H1 (cell line): ENCODE results near the gene SMARCC1. TPM values are rescaled to one million over a fixed set of nuclear protein-coding genes. Genes with fewer than 3 reads are reported as not detected.

ENCODE experiments used
- CTCF ChIA-PET: fragments of 300-600 bp; sonication (Branson Sonifier 250); formaldehyde crosslinking; loops from one replicate; lab custom pipeline; 2021; ENCODE audit not compliant: partially characterized antibody; lab: Charles Lee
- POLR2A ChIA-PET: fragments of 300-600 bp; sonication (Branson Sonifier 250); formaldehyde crosslinking; loops from one replicate; lab custom pipeline; 2021; ENCODE audit warnings: inconsistent platforms; ENCODE audit not compliant: partially characterized antibody; lab: Charles Lee
- DNase-seq, 2 experiments: peaks; one replicate each; pipeline versions ENCODE4 v3.0.0 to v3.0.0-alpha.2; 2010 to 2022; ENCODE audit warnings: low spot score in 2 of 2, low read depth in 1 of 2, mixed read lengths in 1 of 2
- FAIRE-seq: peaks from 2 replicates; lab custom pipeline; 2011; peaks lifted over from hg19 to GRCh38; lab: Jason Lieb, UNC
- H2AFZ ChIP-seq: 2 replicates; pipeline ENCODE4 v1.8.1; 2012; ENCODE audit warnings: low read length, inconsistent platforms
- H2AK5ac ChIP-seq: 2 replicates; pipeline ENCODE4 v1.6.1; 2013; ENCODE audit warnings: low read depth, low read length
- H2BK120ac ChIP-seq: replicated peaks from 2 replicates; pipeline ENCODE3; 2013; ENCODE audit warnings: low read depth, low read length, inconsistent platforms
- H2BK12ac ChIP-seq: 2 replicates; pipeline ENCODE4 v1.6.1; 2013; ENCODE audit warnings: low read depth, low read length
- H2BK15ac ChIP-seq: 2 replicates; pipeline ENCODE4 v1.6.1; 2013; ENCODE audit warnings: low read length
- H2BK20ac ChIP-seq: 2 replicates; pipeline ENCODE4 v1.6.1; 2013; ENCODE audit warnings: low read length
- H2BK5ac ChIP-seq: 2 replicates; pipeline ENCODE4 v1.6.1; 2013; ENCODE audit warnings: low read depth, low read length
- H3K14ac ChIP-seq: 2 replicates; pipeline ENCODE4 v1.6.1; 2013; ENCODE audit warnings: inconsistent platforms; ENCODE audit not compliant: insufficient read length
- H3K18ac ChIP-seq: 2 replicates; pipeline ENCODE4 v1.6.1; 2013; ENCODE audit warnings: low read length; ENCODE audit errors: extremely low read depth
- H3K23ac ChIP-seq: 2 replicates; pipeline ENCODE4 v1.6.1; 2013; ENCODE audit warnings: inconsistent platforms; ENCODE audit not compliant: insufficient read length
- H3K23me2 ChIP-seq: 2 replicates; pipeline ENCODE4 v1.6.1; 2013; ENCODE audit warnings: low read depth, low read length
- H3K27ac ChIP-seq: 2 replicates; pipeline ENCODE4 v1.6.1; 2011; ENCODE audit warnings: low read depth, low read length, inconsistent platforms
- H3K27me3 ChIP-seq, 4 experiments: replicated peaks in 1 of 4; 1 replicate in 1 of 4; 2 replicates in 3 of 4; pipeline versions ENCODE4 v1.6.1 to v1.8.1; 2011 to 2013; ENCODE audit warnings: low read length in 3 of 4, mild to moderate bottlenecking in 3 of 4, inconsistent platforms in 2 of 4, mixed read lengths in 2 of 4, moderate library complexity in 1 of 4; ENCODE audit not compliant: control insufficient read depth in 3 of 4, insufficient read depth in 3 of 4; ENCODE audit errors: extremely low read depth in 1 of 4
- H3K36me3 ChIP-seq, 4 experiments: 2 replicates each; pipeline versions ENCODE4 v1.6.1 to v1.8.1; 2011 to 2013; ENCODE audit warnings: mild to moderate bottlenecking in 4 of 4, low read length in 3 of 4, moderate library complexity in 2 of 4, control low read depth in 1 of 4, inconsistent platforms in 1 of 4; ENCODE audit not compliant: insufficient read depth in 4 of 4, control insufficient read depth in 2 of 4
- H3K4ac ChIP-seq: replicated peaks from 2 replicates; pipeline ENCODE3; 2013; ENCODE audit warnings: low read length, low read depth, mixed read lengths, inconsistent platforms; ENCODE audit not compliant: insufficient read length
- H3K4me1 ChIP-seq, 4 experiments: replicated peaks in 1 of 4; 1 replicate in 1 of 4; 2 replicates in 3 of 4; pipeline versions ENCODE4 v1.6.1 to v1.8.1; 2011 to 2013; ENCODE audit warnings: low read length in 3 of 4, inconsistent platforms in 2 of 4, mixed read lengths in 1 of 4; ENCODE audit not compliant: insufficient read depth in 4 of 4, control insufficient read depth in 3 of 4
- H3K4me2 ChIP-seq, 2 experiments: 2 replicates each; pipeline versions ENCODE4 v1.6.1 to v1.8.1; 2011 to 2013; ENCODE audit warnings: low read depth in 2 of 2, low read length in 2 of 2, control low read depth in 1 of 2, inconsistent platforms in 1 of 2, mild to moderate bottlenecking in 1 of 2; ENCODE audit not compliant: insufficient read depth in 1 of 2
- H3K4me3 ChIP-seq, 4 experiments: fragments of 200-600, 300-600 bp in 1 of 4; sonication (generic), shearing (Covaris generic), sonication (Bioruptor Twin) in 1 of 4; 2 replicates each; pipeline versions ENCODE4 v1.5.1 to v1.8.1; 2011 to 2016; ENCODE audit warnings: low read length in 4 of 4, low read depth in 3 of 4, control low read depth in 2 of 4, inconsistent platforms in 2 of 4, mild to moderate bottlenecking in 2 of 4, mixed read lengths in 1 of 4, moderate library complexity in 1 of 4; ENCODE audit not compliant: insufficient read depth in 2 of 4; ENCODE audit errors: extremely low read depth in 1 of 4
- H3K56ac ChIP-seq: replicated peaks from 2 replicates; pipeline ENCODE3; 2013; ENCODE audit warnings: low read depth, mild to moderate bottlenecking, mixed read lengths, low read length, inconsistent platforms; ENCODE audit not compliant: insufficient read length
- H3K79me1 ChIP-seq: 2 replicates; pipeline ENCODE4 v1.6.1; 2013; ENCODE audit warnings: low read depth, low read length, control low read depth
- H3K79me2 ChIP-seq, 2 experiments: 2 replicates each; pipeline versions ENCODE4 v1.6.1 to v1.8.1; 2012 to 2013; ENCODE audit warnings: low read length in 2 of 2, mild to moderate bottlenecking in 2 of 2, inconsistent platforms in 1 of 2; ENCODE audit not compliant: insufficient read depth in 2 of 2, control insufficient read depth in 1 of 2
- H3K9ac ChIP-seq, 4 experiments: replicated peaks in 1 of 4; 1 replicate in 1 of 4; 2 replicates in 3 of 4; pipeline versions ENCODE4 v1.6.1 to v1.8.1; 2011 to 2013; ENCODE audit warnings: low read depth in 3 of 4, low read length in 3 of 4, control low read depth in 2 of 4, mild to moderate bottlenecking in 2 of 4, moderate library complexity in 2 of 4, inconsistent platforms in 1 of 4; ENCODE audit errors: extremely low read depth in 1 of 4
- H3K9me3 ChIP-seq, 2 experiments: 2 replicates each; pipeline versions ENCODE4 v1.6.1 to v1.8.1; 2012 to 2013; ENCODE audit warnings: mild to moderate bottlenecking in 2 of 2, moderate library complexity in 2 of 2, control low read depth in 1 of 2, inconsistent platforms in 1 of 2, low read depth in 1 of 2, low read length in 1 of 2, mixed read lengths in 1 of 2; ENCODE audit not compliant: insufficient read depth in 2 of 2
- H4K20me1 ChIP-seq, 2 experiments: replicated peaks in 1 of 2; 2 replicates each; pipeline versions ENCODE3 to v1.8.1; 2011 to 2013; ENCODE audit warnings: inconsistent platforms in 2 of 2, low read length in 2 of 2, mild to moderate bottlenecking in 1 of 2; ENCODE audit not compliant: insufficient read depth in 2 of 2, control insufficient read depth in 1 of 2
- H4K5ac ChIP-seq: 2 replicates; pipeline ENCODE4 v1.6.1; 2013; ENCODE audit warnings: low read length, low read depth, mixed read lengths, inconsistent platforms; ENCODE audit not compliant: insufficient read length
- H4K8ac ChIP-seq: 2 replicates; pipeline ENCODE4 v1.8.0; 2013; ENCODE audit warnings: mild to moderate bottlenecking, moderate library complexity, low read length, inconsistent platforms; ENCODE audit not compliant: insufficient read depth; ENCODE audit errors: extremely low read depth
- H4K91ac ChIP-seq: replicated peaks from 2 replicates; pipeline ENCODE3; 2013; ENCODE audit warnings: low read length, mixed read lengths, inconsistent platforms; ENCODE audit not compliant: insufficient read length
- BCL11A ChIP-seq, 2 experiments: IDR thresholded peaks; one replicate each; pipeline ENCODE4 v1.6.1; 2011; ENCODE audit warnings: low read depth in 2 of 2, low read length in 2 of 2, mild to moderate bottlenecking in 2 of 2
- BRCA1 ChIP-seq: IDR thresholded peaks from 2 replicates; pipeline ENCODE4 v1.6.1; 2012; ENCODE audit warnings: low read depth, low read length, improper control_type of control experiment
- EZH2 ChIP-seq: fragments of 200-600 bp; sonication (generic); IDR thresholded peaks from 2 replicates; pipeline ENCODE4 v1.7.1; 2012; ENCODE audit warnings: low read depth, mild to moderate bottlenecking, moderate library complexity, low read length, inconsistent platforms; ENCODE audit not compliant: severe bottlenecking
- RBBP5 ChIP-seq: IDR thresholded peaks from 2 replicates; pipeline ENCODE4 v1.7.1; 2012; ENCODE audit warnings: low read depth, mild to moderate bottlenecking, inconsistent platforms, low read length, moderate library complexity, borderline replicate concordance
- RNF2 ChIP-seq: fragments of 200-900, 300-1000 bp; sonication (generic); IDR thresholded peaks from 2 replicates; pipeline ENCODE4 v1.7.1; 2016; ENCODE audit warnings: borderline replicate concordance, low read depth, mild to moderate bottlenecking, antibody characterized with exemption, low read length; ENCODE audit not compliant: poor library complexity, severe bottlenecking; ENCODE audit errors: missing control alignments
- SP2 ChIP-seq: IDR thresholded peaks from 2 replicates; pipeline ENCODE4 v1.6.1; 2012; ENCODE audit warnings: mild to moderate bottlenecking, low read length, inconsistent platforms
- SP4 ChIP-seq: IDR thresholded peaks from 2 replicates; pipeline ENCODE4 v1.6.1; 2012; ENCODE audit warnings: low read length, inconsistent platforms
- YY1 ChIP-seq: IDR thresholded peaks from 2 replicates; pipeline ENCODE4 v1.6.1; 2011; ENCODE audit warnings: low read depth, mild to moderate bottlenecking, low read length
- ZNF274 ChIP-seq: IDR thresholded peaks from 2 replicates; pipeline ENCODE4 v1.7.0; 2012; ENCODE audit warnings: low read length, borderline replicate concordance; ENCODE audit errors: extremely low read depth
- WGBS, 2 experiments: shearing (Covaris generic) in 1 of 2; methylation state at CpG; one replicate each; pipeline versions ENCODE4 v1.1.6 to v1.1.7; 2013 to 2015; ENCODE audit warnings: low lambda C conversion rate in 2 of 2, mixed read lengths in 2 of 2, inconsistent platforms in 1 of 2, low coverage in 1 of 2, missing lambda C conversion rate in 1 of 2; ENCODE audit not compliant: insufficient replicate concordance in 2 of 2, insufficient coverage in 1 of 2, insufficient read length in 1 of 2; ENCODE audit errors: extremely low coverage in 1 of 2, missing lambda C conversion rate in 1 of 2; 5-methylcytosine and 5-hydroxymethylcytosine counted together
- polyA plus RNA-seq, 7 experiments: library from polyadenylated mRNA; depleted of rRNA in 3 of 7; stranded (reverse) in 5 of 7; unstranded in 2 of 7; fragments of >200 nt in 5 of 7; fragments of 200-250 nt in 2 of 7; gene quantifications; 1 replicate in 5 of 7; 2 replicates in 1 of 7; 4 replicates in 1 of 7; pipeline versions ENCODE4 v1.2.1 to v1.2.3, GENCODE V29; 2011 to 2013; ENCODE audit warnings: missing spikeins in 2 of 7, mixed read lengths in 2 of 7
- total RNA-seq: library from RNA; stranded (reverse); fragmentation: NEBNext Ultra II Directional; extraction: Animal tissue kit (Norgen Biotek cat#: 25700); gene quantifications from 2 replicates; pipeline ENCODE4 v1.2.1, GENCODE V29; 2021
- TF ChIP-seq, protein P1 (sequence below): IDR thresholded peaks from 2 replicates; pipeline ENCODE4 v1.6.1; 2011; ENCODE audit warnings: low read depth, mild to moderate bottlenecking, low read length; ENCODE audit not compliant: insufficient read depth
- TF ChIP-seq, protein P2 (sequence below), 3 experiments: IDR thresholded peaks; 1 replicate in 2 of 3; 2 replicates in 1 of 3; pipeline versions ENCODE4 v1.5.1 to v1.6.1; 2011; ENCODE audit warnings: low read length in 3 of 3, mild to moderate bottlenecking in 3 of 3, inconsistent platforms in 2 of 3, low read depth in 1 of 3, moderate library complexity in 1 of 3; ENCODE audit not compliant: insufficient read depth in 1 of 3; ENCODE audit errors: control extremely low read depth in 1 of 3

Gene SMARCC1
- total and polyA plus RNA-seq, 2 of the 8 experiments (the other 6 are each of a cell fraction or from before 2014, with no cell fraction given) = 64.1 to 335 TPM

GRCh38 chr3:47612879-47613278 lies 168.8 kb downstream of the SMARCC1 start:
- H2BK12ac ChIP-seq = no peak overlapping the region
- no peak overlapping the region for H4K5ac ChIP-seq
- no peak for DNase-seq
- ChIA-PET POLR2A (no interaction called here), CTCF (interaction anchor here (1.1 to 2.5 kb wide), 2 partner anchors 22 to 91 kb away, joined by 3 to 11 read pairs; no protein-coding TSS in a partner anchor)
- no peak overlapping the region for H2BK15ac ChIP-seq
- H3K56ac ChIP-seq = no peak overlapping the region
- no peak overlapping the region for H2AFZ ChIP-seq
- H3K23ac ChIP-seq = no peak overlapping the region
- no peak overlapping the region for H3K27ac ChIP-seq
- H3K36me3 ChIP-seq = peaks cover 28 to 72% (median 54%) of the 10 kb centered on the region in 4 experiments
- H3K27me3 ChIP-seq = no peaks in the 10 kb centered on the region
- no peaks in the 10 kb centered on the region for H3K79me2 ChIP-seq
- H3K14ac ChIP-seq = no peak overlapping the region
- no peak overlapping the region for H2BK120ac ChIP-seq
- no peaks in the 10 kb centered on the region for H3K4me1 ChIP-seq
- no peak overlapping the region for H3K4ac ChIP-seq
- no peak for FAIRE-seq
- H3K4me3 ChIP-seq = no peak overlapping the region
- 95% methylated on average over 2 of the region's 2 CpGs; no CpG with 5 or more reads in 1 of the 2 experiments for WGBS, 2 experiments
- no peak overlapping the region for H2BK5ac ChIP-seq
- peaks cover 0 to 3% of the 10 kb centered on the region in 2 experiments for H4K20me1 ChIP-seq
- no peak overlapping the region for H2AK5ac ChIP-seq
- no peaks in the 10 kb centered on the region for H3K9me3 ChIP-seq
- no peak overlapping the region for H4K8ac ChIP-seq
- no peak overlapping the region for H4K91ac ChIP-seq
- no peak overlapping the region for H3K9ac ChIP-seq
- no peak overlapping the region for H3K4me2 ChIP-seq
- H2BK20ac ChIP-seq = no peak overlapping the region
- H3K79me1 ChIP-seq = no peaks in the 10 kb centered on the region
- no peak overlapping the region for H3K18ac ChIP-seq
- H3K23me2 ChIP-seq = no peaks in the 10 kb centered on the region
- TF ChIP-seq RNF2 (no peak), SP4 (no peak), RBBP5 (no peak), YY1 (no peak), EZH2 (no peak), ZNF274 (no peak), BCL11A (IDR thresholded peaks at IDR 0.05; ENCODE audit: low read depth in 2 of 2, low read length in 2 of 2) (no peak), BRCA1 (no peak), SP2 (no peak)
- TF ChIP-seq, protein P1, sequence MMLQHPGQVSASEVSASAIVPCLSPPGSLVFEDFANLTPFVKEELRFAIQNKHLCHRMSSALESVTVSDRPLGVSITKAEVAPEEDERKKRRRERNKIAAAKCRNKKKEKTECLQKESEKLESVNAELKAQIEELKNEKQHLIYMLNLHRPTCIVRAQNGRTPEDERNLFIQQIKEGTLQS = no peak
- TF ChIP-seq, protein P2, sequence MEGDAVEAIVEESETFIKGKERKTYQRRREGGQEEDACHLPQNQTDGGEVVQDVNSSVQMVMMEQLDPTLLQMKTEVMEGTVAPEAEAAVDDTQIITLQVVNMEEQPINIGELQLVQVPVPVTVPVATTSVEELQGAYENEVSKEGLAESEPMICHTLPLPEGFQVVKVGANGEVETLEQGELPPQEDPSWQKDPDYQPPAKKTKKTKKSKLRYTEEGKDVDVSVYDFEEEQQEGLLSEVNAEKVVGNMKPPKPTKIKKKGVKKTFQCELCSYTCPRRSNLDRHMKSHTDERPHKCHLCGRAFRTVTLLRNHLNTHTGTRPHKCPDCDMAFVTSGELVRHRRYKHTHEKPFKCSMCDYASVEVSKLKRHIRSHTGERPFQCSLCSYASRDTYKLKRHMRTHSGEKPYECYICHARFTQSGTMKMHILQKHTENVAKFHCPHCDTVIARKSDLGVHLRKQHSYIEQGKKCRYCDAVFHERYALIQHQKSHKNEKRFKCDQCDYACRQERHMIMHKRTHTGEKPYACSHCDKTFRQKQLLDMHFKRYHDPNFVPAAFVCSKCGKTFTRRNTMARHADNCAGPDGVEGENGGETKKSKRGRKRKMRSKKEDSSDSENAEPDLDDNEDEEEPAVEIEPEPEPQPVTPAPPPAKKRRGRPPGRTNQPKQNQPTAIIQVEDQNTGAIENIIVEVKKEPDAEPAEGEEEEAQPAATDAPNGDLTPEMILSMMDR (IDR thresholded peaks at IDR 0.05; ENCODE audit: control extremely low read depth in 1 of 3, insufficient read depth in 1 of 3, low read depth in 1 of 3, low read length in 3 of 3) = no peak
